Dermis microvascular lymphatic vessel endothelial cell (primary cell): Measurements from ENCODE around the gene TBX15. TPM values are rescaled to one million over a fixed set of nuclear protein-coding genes. Genes with fewer than 3 reads are reported as not detected.

Experiments
- total RNA-seq: library from RNA; depleted of rRNA; stranded (reverse); fragments of >200 nt; gene quantifications from 2 replicates; pipeline ENCODE4 v1.2.1, GENCODE V29; 2014

TBX15 gene
- total RNA-seq, 1 donor from 2014 or later: 0.51 TPM

Other genes starting within 250 kb of the TBX15 start
- 14.8 and 17.2 TPM in 2 replicates for gene WARS2, start 152.3 kb upstream of the TBX15 start, total RNA-seq